Ammon's horn (tissue), 1 donor: ENCODE measurements around the gene CRBN.
A peak's percentile ranks its signal among the peaks of the same experiment; 100 is the strongest.

ENCODE experiments used
- DNase-seq: peaks from one replicate; pipeline ENCODE4 v3.0.0-alpha.2; 2016; ENCODE audit warnings: low spot score

CRBN gene

DNA sequence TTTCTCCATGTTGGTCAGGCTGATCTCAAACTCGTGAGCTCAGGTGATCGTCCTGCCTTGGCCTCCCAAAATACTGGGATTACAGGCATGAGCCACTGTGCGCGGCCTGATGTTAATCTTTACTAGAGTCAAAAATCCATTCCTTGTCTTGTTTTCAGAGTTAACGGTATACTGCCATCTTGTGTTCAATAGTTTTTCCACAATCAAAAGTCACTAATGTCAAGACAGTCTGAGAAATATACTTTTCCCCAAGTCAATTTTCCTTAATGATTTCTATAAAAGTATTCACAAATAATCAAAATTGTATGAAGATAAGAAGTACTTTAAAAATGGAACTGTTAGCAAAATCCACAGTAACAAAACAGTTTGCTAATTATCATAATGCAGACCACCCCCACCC, 8.5 kb downstream of the CRBN start:
- DNase-seq = peak; percentile 29

DNA sequence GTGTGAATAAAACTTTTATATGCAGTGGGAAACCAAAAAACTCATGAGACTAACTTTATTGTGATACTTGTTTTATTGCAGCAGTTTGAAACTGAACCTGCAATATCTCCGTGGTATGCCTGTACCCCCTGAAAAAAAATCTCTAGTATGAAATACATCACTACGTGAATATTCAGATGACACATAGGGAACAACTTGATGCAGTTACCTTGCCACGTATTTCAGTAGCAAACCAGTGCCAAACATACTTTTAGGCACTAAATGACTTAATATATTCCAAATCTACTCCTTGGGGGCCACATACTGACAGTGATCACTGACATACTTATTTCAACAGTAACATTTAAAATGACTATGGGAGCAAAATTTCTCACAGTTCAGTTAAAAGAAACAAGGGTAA, 13.8 kb downstream of the CRBN start:
- no peak for DNase-seq

DNA sequence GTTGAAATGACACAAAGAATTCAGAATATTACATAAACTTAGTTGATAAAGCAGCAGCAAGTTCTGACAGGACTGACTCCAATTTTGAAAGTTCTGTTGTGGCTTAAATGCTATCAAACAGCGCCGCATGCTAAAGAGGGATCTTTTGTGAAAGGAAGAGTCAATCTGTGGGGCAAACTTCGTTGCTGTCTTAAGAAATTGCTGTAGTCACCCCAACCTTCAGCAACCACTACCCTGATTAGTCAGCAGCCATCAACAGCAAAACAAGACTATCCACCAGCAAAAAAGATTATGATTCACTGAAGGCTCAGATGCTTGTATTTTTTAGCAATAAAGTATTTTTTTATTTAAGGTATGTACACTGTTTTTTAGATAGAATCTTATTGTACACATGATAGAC, 14.2 kb downstream of the CRBN start:
- no peak for DNase-seq

DNA sequence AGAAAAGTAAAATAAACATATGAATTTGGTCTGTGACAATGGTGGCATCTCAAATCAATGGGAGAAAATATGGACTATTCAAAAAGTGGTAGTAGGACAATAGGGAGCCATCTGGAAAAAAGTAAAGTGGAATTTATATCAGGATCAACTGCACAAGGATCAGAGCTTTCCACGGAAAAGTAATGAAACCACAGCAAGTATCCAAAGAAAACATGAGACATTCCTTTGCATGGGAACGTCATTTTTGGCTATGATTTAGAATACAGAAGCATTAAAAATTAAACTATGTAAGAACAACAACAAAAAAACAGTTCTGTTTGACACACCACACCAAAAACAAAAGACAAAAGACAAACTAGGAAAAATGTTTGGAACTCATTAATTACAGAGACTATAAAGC, 18.7 kb downstream of the CRBN start:
- DNase-seq = no peak

DNA sequence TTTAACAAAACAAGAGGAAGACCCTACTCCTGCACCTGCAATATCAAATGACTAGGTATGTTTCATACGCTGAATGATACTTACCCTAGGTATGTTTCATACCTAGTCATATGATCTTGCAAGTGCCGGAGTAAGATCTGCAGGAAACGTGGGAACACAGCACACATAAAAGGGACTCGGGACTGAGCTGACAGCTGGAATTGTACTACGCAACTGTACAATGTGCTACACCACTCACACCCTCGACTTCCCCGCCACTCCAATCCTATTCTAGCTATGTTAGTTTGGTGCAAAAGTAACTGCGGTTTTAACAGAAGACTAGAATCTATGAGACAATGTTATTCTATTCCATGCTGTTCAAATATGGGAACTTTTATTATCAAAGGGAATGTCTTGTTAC, 22.0 kb downstream of the CRBN start:
- DNase-seq = no peak

DNA sequence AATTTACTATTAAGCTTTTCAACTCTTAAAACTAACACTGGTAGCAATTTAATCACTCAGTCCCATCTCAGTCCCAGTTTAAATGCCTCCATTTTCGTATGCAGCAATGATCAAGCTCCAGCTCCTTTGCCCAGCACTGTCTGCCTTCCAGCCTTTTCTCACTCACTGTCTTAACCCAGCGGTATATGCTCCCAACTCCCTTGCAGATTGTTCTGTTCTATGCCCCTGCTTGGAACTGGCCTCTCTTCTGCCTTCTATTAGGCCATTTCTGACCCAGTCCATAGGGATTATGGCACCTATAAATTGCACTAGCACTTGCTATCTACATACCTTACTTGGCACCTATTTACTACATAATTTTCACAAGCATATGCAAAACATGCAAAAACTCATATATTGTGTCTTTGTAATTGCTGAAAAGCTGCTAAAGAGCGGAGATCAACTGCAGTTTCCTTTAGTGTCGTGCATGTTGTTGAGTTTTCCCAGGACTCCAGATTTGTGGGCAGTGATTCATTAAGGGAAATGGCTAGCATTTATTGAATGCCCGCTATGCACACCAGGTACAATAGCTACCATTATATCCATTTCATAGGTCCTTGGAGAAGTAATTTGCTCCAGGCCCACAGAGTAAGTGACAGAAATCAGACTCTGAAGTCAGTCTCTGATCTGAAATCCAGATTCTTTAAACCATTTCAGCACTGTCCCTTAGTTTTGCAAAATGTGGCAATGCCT, 24.4 kb downstream of the CRBN start:
- no peak for DNase-seq

DNA sequence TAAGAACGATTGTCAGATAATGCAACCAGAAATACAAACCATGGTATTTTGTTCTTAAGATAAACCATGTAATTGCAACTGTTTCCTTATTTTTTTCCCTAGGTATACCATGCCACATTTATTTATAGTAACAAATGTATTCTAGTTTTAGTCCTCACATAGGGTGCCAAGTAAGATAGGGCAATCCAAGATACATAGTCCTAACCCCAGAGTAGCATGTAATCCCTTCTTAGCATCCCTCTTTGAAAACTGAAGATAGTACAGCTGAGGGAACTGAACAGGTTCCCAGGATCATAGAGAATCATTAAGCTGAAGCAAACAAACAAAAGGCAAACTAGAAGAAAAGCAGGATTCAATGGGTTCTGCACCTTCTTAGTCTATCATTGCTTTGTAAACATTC, 28.0 kb downstream of the CRBN start:
- no peak for DNase-seq

DNA sequence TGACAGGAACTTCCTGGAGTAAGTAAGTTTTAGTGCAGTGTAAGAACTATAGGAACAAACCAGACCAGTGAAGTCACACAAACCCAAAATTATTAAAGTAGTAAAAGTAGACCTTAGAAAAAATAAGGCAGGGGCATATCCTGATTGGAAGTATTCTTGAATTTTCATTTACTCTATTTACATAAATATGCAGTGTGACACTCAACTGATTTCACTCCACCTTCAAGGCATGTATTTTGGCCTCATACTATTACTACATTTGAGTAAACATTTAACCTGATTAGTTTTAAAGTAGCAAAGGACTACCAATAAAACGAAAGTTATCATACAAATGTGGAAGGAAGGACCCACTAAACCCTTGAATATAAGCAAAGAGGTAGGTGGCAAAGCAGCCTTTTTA, 29.9 kb downstream of the CRBN start:
- no peak for DNase-seq

DNA sequence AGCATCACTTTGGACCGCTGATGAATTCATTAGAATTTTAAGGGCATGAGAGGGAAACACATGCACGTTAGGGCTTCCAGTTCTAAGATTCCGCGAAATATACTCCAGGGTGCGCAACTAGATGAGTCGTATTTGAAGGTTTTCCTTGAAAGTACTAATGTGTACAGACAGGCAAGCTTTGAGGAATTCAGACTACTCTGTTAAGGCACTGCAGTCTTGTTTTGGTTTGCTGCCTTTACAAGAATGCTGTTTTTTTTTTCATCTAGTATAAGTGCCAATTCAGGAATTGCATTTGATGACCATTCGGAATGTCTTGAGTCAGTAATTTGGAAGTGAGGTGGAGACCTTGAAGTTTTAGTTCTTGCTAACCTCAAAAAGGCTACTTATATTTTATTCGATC, 33.7 kb downstream of the CRBN start:
- DNase-seq = no peak

DNA sequence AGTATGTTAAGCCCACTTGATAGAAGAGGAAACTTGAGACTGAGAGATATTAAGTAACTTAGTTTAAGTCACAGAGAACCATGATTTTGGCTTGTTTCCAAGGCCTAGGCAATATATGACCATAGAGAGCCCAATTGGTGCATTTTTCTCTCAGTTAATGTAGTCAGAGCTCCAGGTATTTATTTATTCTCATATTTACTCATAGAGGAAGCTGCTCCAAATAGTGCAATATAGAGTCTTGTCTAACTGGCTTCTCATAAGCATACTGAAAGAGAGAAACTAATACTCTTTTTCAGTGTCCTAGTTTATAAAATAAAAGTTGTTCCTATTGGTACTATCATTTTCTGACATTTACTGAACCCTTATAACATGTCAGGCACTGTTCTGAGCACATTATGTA, 37.6 kb downstream of the CRBN start:
- no peak for DNase-seq

DNA sequence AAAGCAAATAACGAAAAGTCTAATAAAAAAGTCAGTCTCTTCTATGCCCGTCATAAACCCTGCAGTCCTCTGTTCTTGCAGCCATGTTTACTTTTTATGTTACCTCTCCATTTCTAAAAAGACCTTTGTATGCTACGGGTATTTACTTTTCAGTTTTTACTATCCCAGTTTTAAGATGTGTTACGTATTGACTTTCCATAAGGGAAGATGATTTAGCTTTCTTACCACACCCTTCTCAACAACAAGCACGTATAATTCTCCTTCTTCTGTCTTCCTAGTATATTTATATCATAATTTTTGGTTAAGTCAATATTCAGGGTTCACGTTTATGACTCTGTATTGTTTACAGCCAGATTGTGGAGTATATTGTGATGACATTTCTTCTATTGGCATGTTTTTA, 42.0 kb downstream of the CRBN start:
- DNase-seq = no peak

DNA sequence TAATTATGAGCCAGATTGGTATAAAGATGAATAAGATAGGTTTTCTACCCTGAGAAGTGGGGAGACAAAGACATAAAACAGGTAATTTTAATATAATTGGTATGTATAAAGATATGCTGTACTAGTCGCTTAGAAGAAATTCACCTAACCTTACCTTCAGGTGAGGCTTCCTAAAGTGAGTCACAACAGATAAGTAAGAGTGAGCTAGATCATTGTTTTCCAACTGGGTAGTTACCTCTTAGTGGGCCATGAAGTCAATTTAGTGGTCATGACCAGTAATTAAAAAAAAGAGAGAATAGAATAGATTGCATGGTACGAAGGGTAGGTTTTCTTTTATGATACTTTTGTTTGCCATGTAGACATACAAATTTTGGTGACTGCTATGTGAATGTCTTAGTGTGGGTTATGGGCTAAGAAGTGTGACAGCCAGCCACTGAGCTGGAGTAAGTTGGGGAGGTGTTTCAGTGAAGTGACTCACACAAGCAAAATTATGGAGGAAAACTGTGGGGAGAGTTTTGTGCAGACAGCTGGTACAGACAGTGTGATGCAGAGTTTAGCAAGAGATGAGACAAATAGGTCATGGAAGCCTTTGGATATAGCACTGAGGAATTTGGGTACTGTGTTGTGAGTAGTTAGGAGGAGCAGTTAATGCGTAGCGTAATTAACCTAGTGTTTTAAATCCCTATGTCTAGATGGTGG, 44.6 kb downstream of the CRBN start:
- DNase-seq = peak; percentile 45

DNA sequence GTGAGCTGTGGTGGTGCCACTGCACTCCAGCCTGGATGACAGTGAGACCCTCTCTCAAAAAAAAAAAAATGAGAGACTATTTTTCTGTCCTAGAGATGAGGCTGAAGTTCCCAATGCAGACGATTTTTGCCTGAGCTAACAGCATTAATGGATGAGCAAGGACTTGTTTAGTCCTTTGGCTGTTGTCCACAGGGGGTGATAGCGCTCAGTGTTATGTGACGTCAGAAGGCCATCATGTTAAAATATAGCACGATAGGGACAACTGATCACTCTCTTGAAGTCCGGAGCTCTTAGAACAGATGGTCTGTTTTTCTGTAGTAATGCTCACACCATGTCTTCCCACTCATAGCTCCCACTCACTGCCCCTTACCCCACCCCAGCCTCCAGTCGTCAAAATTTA, 46.0 kb downstream of the CRBN start:
- no peak for DNase-seq

DNA sequence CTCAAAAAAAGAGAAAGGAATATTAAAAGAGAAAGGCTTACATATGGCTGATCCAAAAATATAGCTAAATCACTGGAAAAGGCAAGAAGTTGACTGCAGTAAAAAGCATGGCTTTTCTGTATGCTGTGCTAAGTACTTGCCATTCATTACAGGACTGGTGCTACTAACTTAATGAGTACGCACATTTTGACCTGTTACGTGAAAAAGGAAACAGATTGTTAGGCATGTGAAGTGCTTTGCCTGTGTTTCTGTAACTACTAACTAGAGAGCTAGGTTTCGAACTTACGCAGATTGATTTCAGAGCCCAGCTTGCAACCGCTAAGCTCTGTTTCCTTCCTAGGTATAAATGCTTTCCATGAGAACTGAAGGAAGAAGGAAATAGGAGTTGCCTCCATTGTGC, 49.9 kb downstream of the CRBN start:
- DNase-seq = no peak

DNA sequence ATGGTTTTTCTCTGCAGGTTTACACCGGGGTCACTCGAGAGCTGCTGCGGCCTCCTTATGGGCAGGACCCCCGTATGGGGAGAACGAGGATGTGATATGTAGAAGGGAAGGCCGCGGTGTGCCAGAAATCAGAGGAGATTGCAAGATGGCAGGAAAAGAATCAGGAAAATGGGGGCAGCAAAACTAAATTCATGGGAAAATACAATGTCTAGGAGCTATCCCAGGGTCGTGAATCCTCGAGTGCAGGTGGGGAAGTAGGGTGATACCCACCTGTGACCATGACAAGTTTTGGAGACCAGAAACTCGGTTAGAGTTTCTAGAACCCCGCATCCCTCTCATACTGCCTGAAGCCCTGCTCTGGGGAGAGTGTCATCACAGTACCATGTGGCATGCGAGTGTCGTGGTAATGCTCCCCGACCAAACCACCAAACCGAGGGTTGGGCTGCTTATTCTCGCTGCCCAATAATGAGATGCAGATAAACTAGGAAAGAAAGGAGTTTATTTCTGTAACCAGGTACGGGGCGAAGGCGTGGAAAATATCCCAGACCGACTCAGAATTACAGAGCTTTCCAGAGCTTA, 52.0 kb downstream of the CRBN start:
- no peak for DNase-seq

DNA sequence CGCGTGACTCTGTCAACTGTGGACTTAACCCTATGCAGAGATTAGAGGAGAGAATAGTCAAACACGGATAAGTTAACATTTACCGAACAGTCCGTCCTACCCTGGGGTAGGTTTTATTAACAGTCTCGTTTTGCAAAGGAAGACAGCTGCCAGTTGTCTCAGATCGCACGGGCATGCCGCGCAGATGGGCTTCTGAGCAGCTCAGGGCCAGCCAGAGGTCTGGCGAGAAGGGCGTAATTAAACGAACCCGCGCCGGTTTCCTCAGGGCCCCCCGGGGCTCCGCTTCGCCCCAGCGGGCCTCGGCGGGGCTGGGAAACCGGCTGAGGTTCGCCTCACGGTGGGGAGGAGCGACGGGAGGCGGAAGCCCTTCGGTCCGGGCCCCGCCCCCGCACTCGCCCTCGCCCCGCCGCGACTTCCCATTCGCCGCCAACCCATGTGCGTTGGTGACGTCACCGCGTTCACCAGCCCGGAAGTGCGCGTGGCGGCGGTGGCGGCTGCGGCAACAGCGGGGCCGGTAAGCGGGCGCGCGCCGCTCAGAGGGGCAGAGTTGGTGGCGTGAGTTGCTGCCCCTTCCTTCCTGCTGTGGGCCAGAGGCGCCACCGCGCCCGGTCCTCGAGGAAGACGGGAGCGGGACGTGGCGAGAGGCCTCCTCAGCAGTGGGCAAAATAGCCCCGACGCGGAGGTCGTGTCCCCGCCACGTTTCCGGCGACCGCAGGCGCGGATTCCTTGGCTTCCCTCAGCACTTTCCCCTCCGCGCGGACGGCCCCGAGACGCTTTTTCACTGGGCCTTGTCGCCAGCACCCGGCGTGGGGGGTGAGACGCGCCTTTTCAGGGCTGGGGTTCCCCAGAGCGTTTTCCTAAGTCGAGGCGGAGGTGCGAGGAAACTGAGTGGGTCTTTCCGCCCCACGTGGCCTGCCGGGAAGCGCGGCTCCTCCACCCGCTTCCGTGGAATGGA, 52.7 kb downstream of the CRBN start, which contains the start of gene TRNT1:
TSS of gene TRNT1 (plus strand) at position 464 of the 955 bp plus-strand sequence. CDS start 2,101 bp downstream, outside the sequence.
- DNase-seq = peak; percentile 97

DNA sequence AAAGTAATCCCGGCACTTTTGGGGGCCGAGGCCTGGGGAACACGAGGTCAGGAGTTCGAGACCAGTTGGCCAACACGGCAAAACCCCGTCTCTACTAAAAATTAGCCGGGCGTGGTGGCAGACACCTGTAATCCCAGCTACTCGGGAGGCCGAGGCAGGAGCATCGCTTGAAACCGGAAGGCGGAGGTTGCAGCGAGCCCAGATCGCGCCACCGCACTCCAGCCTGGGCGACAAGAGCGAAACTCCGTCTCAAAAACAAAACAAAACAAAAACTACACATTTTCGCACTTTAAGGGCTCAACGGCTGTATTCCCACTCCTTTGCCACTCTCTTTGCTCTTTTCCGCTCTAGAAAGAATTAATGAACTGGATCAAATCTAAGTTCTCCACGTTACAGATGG, 53.5 kb downstream of the CRBN start:
- DNase-seq = no peak

DNA sequence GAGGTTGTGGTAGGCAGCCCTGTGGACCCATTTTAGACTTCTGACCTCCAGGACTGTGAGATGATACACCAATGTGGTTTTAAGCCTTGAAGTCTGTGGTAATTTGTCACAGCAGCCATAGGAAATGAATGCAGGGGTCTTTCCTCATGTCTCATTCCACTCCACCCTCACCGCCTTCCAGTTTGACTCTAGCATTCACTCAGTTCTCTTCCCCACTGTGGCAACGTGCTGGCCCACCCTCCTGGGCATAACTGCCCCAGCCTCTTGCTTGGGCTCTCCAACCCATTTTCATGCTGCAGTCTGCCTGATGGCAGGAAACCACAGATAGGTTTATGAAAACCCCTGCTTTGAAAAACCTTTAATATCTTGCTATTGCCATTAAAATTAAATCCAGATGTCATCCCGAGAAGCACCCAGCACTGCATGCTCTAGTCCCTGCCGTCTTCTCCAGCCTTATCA, 60.1 kb downstream of the CRBN start:
- no peak for DNase-seq

DNA sequence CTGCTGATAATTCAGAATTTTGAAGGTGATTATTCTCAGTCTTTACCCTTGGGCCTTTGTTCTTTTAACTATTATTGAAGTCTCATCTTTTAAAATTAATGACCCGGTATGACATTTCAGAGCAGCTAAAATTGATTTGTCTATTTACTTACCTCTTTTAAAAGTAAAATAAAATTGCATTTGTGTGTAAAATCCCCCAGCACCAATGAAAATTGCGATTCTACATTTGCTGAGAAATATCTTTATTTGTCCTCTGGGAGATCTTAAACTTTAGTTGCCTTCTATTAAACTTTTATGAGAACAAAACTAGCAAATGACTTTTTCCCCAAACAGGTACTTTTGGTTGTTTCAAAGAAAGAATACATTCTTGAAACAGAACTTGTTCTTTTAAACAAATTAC, 61.8 kb downstream of the CRBN start:
- no peak for DNase-seq

DNA sequence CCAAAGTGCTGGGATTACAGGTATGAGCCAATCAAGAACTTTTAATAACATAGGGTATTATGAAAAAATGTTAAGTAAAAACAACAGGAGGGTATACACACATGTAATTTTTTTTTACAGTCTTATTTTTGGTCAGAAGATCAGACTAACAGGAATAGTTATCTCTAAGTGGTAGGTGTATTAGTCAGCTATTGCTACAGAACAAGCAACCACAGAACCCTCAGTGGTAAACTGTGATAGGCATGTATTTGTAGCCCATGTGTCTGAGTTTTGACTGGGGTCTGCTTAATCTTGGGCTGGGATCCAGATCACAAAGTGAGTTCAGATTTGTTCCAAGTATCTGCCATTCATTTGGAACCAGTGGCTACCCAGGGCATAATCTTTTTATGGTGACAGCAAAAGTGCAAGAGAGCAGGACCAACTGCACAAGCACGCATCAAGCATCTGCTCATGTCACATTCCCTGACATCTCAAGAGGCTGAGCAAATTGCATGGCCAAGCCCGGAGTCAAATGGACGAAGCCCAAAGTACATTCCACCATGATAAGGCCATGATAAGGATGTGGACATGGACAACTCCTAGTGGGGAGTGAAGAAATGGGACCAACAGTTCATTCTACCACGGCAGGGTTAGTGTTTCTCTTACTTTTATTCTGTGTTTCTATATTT, 66.3 kb downstream of the CRBN start:
- DNase-seq = no peak

DNA sequence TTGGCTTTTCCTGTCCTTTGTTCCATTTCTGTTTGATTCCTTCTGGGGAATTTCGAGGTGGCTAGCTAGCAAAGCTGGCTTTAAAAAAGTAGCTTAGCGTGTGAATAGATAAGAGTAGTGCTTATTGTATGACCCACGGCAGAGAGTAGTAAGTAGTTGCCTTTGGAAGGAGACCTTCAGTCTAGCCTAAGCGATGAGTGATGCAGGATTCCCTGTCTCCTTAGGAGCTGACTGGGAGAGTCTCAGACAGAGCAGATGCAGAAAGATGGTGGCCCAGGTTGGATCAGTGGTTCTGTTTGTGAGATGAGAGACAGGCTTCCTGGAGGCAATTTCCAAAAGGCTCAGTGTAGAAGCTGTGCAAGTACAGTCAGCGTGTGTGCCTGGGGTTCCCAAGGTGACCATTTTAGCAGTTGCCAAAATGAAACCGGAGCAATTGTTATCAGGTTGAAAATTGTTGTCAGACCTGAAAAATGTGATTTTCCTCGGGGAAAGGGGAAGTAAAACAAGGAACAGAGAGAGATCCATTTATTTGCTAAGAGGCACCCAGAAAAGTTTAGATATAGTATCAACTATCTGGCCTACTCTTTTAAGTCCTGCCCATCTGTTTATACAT, 68.6 kb downstream of the CRBN start:
- no peak for DNase-seq
